ENCODE measurements around the gene MYBPC1. TPM values are rescaled to one million over a fixed set of nuclear protein-coding genes. Genes with fewer than 3 reads are reported as not detected.
A peak's percentile ranks its signal among the peaks of the same experiment; 100 is the strongest.
"Not testable (repeated sequence)": the region's sequence is repeated elsewhere in the genome, so short reads cannot be mapped to it uniquely, and the experiment has no call there.

MYBPC1 gene, protein sequence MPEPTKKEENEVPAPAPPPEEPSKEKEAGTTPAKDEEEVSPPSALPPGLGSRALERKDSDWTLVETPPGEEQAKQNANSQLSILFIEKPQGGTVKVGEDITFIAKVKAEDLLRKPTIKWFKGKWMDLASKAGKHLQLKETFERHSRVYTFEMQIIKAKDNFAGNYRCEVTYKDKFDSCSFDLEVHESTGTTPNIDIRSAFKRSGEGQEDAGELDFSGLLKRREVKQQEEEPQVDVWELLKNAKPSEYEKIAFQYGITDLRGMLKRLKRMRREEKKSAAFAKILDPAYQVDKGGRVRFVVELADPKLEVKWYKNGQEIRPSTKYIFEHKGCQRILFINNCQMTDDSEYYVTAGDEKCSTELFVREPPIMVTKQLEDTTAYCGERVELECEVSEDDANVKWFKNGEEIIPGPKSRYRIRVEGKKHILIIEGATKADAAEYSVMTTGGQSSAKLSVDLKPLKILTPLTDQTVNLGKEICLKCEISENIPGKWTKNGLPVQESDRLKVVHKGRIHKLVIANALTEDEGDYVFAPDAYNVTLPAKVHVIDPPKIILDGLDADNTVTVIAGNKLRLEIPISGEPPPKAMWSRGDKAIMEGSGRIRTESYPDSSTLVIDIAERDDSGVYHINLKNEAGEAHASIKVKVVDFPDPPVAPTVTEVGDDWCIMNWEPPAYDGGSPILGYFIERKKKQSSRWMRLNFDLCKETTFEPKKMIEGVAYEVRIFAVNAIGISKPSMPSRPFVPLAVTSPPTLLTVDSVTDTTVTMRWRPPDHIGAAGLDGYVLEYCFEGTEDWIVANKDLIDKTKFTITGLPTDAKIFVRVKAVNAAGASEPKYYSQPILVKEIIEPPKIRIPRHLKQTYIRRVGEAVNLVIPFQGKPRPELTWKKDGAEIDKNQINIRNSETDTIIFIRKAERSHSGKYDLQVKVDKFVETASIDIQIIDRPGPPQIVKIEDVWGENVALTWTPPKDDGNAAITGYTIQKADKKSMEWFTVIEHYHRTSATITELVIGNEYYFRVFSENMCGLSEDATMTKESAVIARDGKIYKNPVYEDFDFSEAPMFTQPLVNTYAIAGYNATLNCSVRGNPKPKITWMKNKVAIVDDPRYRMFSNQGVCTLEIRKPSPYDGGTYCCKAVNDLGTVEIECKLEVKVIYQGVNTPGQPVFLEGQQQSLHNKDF
- 4.6 TPM for total RNA-seq
- polyA plus RNA-seq = 10.6 TPM
- long read RNA-seq, donor 1 = 0 reads
- long read RNA-seq, donor 2 = 0 reads
- long read RNA-seq, donor 3 = 0 reads
- long read RNA-seq, donor 4 = 0 reads
- long read RNA-seq, donor 5 = 0 reads
- long read RNA-seq, donor 6 = 0 reads
- long read RNA-seq, donor 7 = 0 reads
- long read RNA-seq, donor 8 = 0 reads
- long read RNA-seq, donor 9 = 0 reads
- long read RNA-seq, donor 10 = 0 reads

DNA sequence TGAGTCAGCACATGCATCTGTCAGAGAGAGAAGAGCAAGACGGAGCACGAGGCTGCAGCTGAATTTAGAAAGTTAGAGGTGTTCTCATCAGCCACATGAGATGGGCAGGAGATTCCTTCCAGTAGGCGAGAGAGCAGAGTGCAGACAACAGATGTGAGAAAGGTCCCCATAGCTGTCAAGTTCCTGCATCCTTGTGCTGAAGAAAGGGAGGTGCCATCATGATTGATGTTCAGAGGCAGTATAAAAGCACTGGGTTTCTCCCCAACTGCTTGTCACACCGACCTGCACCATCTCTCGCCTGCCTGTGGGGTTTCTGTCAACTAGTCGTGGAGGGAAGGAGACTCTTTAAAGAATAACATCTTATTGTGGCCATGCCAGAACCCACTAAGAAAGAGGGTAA lies at the start of gene MYBPC1:
MYBPC1 (plus strand) TSS at position 272 of the 400 bp plus-strand sequence; CDS start at position 372, 100 bp downstream.
- H3K4me3 ChIP-seq (ENCODE audit: low read length in 2 of 2) = no peak within 1 kb of the TSS
- no peak within 1 kb of the TSS for H3K27ac ChIP-seq (ENCODE audit: low read depth in 1 of 2, low read length in 1 of 2)
- WGBS = 61% methylated on average over 6 of the region's 6 CpGs
- H3K9me3 ChIP-seq (ENCODE audit: control insufficient read depth in 2 of 2, insufficient read depth in 1 of 2, low read length in 1 of 2) = no peaks in the 10 kb centered on the region
- DNase-seq (ENCODE audit: low read depth in 6 of 9, low spot score in 9 of 9) = peak in 1 of 9 donors; percentile 4
- no peaks in the 10 kb centered on the region for H3K36me3 ChIP-seq (ENCODE audit: control insufficient read depth in 2 of 2, insufficient read depth in 2 of 2, low read length in 1 of 2)
- no peaks in the 10 kb centered on the region for H3K4me1 ChIP-seq (ENCODE audit: control insufficient read depth in 2 of 2, insufficient read depth in 2 of 2, low read length in 2 of 2)
- H3K27me3 ChIP-seq (ENCODE audit: control insufficient read depth in 2 of 2, insufficient read depth in 1 of 2, low read length in 1 of 2) = no peaks in the 10 kb centered on the region

DNA sequence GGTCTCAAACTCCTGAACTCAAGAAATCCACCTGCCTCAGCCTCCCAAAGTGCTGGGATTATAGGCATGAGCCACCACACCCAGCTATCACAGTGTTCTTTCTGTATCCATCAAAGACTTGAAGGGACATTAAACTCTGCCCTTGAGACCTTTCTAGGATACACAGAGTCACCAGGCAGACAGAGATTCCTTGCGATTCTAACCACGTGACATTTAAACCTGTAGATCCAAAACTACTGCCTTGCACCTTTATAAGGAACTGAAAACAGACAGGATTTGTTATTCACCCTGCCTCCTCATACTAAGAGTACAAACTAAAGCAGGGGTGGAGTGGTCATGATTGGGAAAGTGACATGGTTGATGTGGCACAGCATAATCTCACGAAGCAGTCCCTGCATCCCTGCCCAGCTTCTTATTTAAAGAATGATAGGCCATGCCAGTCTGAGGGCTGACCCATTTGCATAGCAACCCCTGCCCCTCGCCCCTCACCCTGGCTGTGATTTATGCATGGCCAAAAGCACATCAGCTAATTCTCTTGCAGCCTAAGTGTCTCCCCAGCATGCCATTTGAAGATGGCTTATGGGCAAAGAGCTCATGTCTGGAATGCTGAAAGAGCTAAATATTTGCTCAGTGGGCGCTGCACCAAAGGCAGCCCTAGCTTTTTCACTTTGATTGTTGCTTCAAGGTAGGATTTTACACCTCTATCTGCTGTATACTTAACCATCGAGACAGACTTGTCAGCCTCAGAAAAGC lies 43.2 kb upstream of the MYBPC1 start:
- Histone ChIP-seq H3K27me3 (ENCODE audit: control insufficient read depth in 2 of 2, insufficient read depth in 1 of 2, low read length in 1 of 2) (no peaks in the 10 kb centered on the region), H3K4me3 (ENCODE audit: low read length in 2 of 2) (no peak overlapping the region), H3K27ac (ENCODE audit: low read depth in 1 of 2, low read length in 1 of 2) (no peak overlapping the region), H3K4me1 (ENCODE audit: control insufficient read depth in 2 of 2, insufficient read depth in 2 of 2, low read length in 2 of 2) (no peaks in the 10 kb centered on the region), H3K9me3 (ENCODE audit: control insufficient read depth in 2 of 2, insufficient read depth in 1 of 2, low read length in 1 of 2) (no peaks in the 10 kb centered on the region), H3K36me3 (ENCODE audit: control insufficient read depth in 2 of 2, insufficient read depth in 2 of 2, low read length in 1 of 2) (no peaks in the 10 kb centered on the region)
- no peak for DNase-seq (ENCODE audit: low read depth in 6 of 9, low spot score in 9 of 9)
- 79% methylated on average over 6 of the region's 6 CpGs for WGBS

DNA sequence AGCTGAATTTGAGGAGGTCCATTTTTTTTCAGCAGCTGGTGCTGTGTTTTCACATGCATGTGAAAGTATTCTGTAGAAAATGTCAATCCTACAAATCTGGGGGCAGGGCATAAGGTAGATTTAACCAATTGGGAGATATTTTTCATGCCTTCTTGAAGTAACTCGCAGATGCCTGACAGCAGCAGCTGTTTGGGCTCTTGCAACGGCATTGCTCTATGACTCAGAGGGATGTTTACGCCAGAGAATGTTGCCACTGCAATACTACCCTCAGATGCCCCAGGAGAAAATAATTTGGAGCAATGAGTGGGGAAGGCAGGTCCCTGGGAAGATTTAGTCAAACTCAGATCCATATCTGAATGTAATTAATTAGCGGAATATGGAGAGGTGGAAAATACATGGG lies 42.5 kb upstream of the MYBPC1 start:
- Histone ChIP-seq H3K27me3 (ENCODE audit: control insufficient read depth in 2 of 2, insufficient read depth in 1 of 2, low read length in 1 of 2) (no peaks in the 10 kb centered on the region), H3K4me1 (ENCODE audit: control insufficient read depth in 2 of 2, insufficient read depth in 2 of 2, low read length in 2 of 2) (no peaks in the 10 kb centered on the region), H3K4me3 (ENCODE audit: low read length in 2 of 2) (no peak overlapping the region), H3K36me3 (ENCODE audit: control insufficient read depth in 2 of 2, insufficient read depth in 2 of 2, low read length in 1 of 2) (no peaks in the 10 kb centered on the region), H3K27ac (ENCODE audit: low read depth in 1 of 2, low read length in 1 of 2) (no peak overlapping the region), H3K9me3 (ENCODE audit: control insufficient read depth in 2 of 2, insufficient read depth in 1 of 2, low read length in 1 of 2) (no peaks in the 10 kb centered on the region)
- no peak for DNase-seq (ENCODE audit: low read depth in 6 of 9, low spot score in 9 of 9)
- WGBS = 85% methylated on average over 4 of the region's 4 CpGs

DNA sequence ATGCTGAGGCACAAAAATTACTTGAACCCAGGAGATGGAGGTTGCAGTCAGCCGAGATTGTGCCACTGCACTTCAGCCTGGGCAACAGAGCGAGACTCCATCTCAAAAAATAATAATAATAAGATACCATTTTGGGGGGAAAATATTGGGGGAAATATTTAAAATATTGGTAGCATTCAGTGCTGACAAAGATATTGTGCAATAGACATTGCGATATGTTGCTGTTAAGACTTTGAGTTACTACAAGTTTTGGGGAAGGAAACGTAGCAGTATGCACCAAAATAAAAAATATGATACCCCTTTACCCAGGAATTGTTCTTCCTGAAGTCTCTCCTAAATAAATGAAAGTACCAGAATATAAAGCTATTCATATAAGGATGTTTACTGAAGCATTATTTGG lies 37.7 kb upstream of the MYBPC1 start:
- Histone ChIP-seq H3K4me3 (ENCODE audit: low read length in 2 of 2) (no peak overlapping the region), H3K27ac (ENCODE audit: low read depth in 1 of 2, low read length in 1 of 2) (no peak overlapping the region), H3K27me3 (ENCODE audit: control insufficient read depth in 2 of 2, insufficient read depth in 1 of 2, low read length in 1 of 2) (no peaks in the 10 kb centered on the region), H3K4me1 (ENCODE audit: control insufficient read depth in 2 of 2, insufficient read depth in 2 of 2, low read length in 2 of 2) (no peaks in the 10 kb centered on the region), H3K9me3 (ENCODE audit: control insufficient read depth in 2 of 2, insufficient read depth in 1 of 2, low read length in 1 of 2) (no peaks in the 10 kb centered on the region), H3K36me3 (ENCODE audit: control insufficient read depth in 2 of 2, insufficient read depth in 2 of 2, low read length in 1 of 2) (no peaks in the 10 kb centered on the region)
- 79% methylated on average over 4 of the region's 4 CpGs for WGBS
- DNase-seq (ENCODE audit: low read depth in 6 of 9, low spot score in 9 of 9) = no peak

DNA sequence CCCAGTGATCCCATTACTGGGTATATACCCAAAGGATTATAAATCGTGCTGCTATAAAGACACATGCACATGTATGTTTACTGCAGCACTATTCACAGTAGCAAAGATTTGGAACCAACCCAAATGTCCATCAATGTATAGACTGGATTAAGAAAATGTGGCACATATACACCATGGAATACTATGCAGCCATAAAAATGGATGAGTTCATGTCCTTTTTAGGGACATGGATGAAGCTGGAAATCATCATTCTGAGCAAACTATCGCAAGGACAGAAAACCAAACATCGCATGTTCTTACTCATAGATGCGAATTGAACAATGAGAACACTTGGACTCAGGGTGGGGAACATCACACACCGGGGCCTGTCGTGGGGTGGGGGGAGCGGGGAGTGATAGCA lies 36.0 kb upstream of the MYBPC1 start:
- H3K9me3 ChIP-seq (ENCODE audit: control insufficient read depth in 2 of 2, insufficient read depth in 1 of 2, low read length in 1 of 2); H3K4me3 ChIP-seq (ENCODE audit: low read length in 2 of 2); H3K27ac ChIP-seq (ENCODE audit: low read depth in 1 of 2, low read length in 1 of 2); H3K36me3 ChIP-seq (ENCODE audit: control insufficient read depth in 2 of 2, insufficient read depth in 2 of 2, low read length in 1 of 2); H3K4me1 ChIP-seq (ENCODE audit: control insufficient read depth in 2 of 2, insufficient read depth in 2 of 2, low read length in 2 of 2); DNase-seq (ENCODE audit: low read depth in 6 of 9, low spot score in 9 of 9); H3K27me3 ChIP-seq (ENCODE audit: control insufficient read depth in 2 of 2, insufficient read depth in 1 of 2, low read length in 1 of 2): not testable (repeated sequence)
- WGBS = 93% methylated on average over 7 of the region's 7 CpGs

DNA sequence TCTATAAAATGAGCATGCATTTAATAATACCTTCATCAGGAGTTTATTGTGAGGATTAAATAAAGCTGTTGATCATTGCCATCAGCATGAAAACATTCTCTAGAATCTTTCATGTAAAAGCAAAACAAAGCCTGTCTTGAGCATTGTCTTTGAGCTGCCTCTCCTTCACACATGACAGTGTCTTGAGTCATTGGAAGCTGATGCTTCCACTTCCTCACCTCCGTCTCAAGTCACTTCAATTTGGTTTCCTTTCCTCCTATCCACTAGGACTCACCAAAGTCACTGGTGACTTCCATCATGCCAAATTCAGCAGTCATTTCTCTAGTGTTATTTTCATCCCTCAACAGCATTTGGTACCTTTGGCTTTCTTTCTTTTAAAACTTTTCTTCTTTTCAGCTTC lies 31.6 kb upstream of the MYBPC1 start:
- Histone ChIP-seq H3K27ac (ENCODE audit: low read depth in 1 of 2, low read length in 1 of 2) (no peak overlapping the region), H3K4me3 (ENCODE audit: low read length in 2 of 2) (no peak overlapping the region), H3K4me1 (ENCODE audit: control insufficient read depth in 2 of 2, insufficient read depth in 2 of 2, low read length in 2 of 2) (no peaks in the 10 kb centered on the region), H3K27me3 (ENCODE audit: control insufficient read depth in 2 of 2, insufficient read depth in 1 of 2, low read length in 1 of 2) (no peaks in the 10 kb centered on the region), H3K36me3 (ENCODE audit: control insufficient read depth in 2 of 2, insufficient read depth in 2 of 2, low read length in 1 of 2) (no peaks in the 10 kb centered on the region), H3K9me3 (ENCODE audit: control insufficient read depth in 2 of 2, insufficient read depth in 1 of 2, low read length in 1 of 2) (no peaks in the 10 kb centered on the region)
- WGBS = 80% methylated on average over 1 of the region's 1 CpG
- DNase-seq (ENCODE audit: low read depth in 6 of 9, low spot score in 9 of 9) = no peak

DNA sequence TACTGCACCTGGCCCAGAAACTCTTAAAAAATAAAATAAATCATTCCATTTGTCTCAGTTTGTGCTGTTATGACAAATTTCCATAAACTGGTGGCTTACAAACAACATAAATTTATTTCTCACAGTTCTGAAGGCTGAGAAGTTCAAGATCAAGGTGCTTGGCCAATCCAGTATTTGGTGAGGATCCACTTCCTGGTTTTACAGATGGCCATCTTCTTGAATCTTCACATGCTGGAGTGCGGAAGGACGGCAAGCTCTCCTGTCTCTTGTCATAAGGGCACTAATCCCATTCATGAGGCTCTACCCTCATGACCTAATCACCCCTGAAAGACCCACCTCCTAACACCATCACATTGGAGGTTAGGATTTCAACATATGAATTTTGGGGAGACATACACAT lies 29.9 kb upstream of the MYBPC1 start:
- no peaks in the 10 kb centered on the region for H3K4me1 ChIP-seq (ENCODE audit: control insufficient read depth in 2 of 2, insufficient read depth in 2 of 2, low read length in 2 of 2)
- no peaks in the 10 kb centered on the region for H3K27me3 ChIP-seq (ENCODE audit: control insufficient read depth in 2 of 2, insufficient read depth in 1 of 2, low read length in 1 of 2)
- H3K36me3 ChIP-seq (ENCODE audit: control insufficient read depth in 2 of 2, insufficient read depth in 2 of 2, low read length in 1 of 2) = no peaks in the 10 kb centered on the region
- WGBS = 32% methylated on average over 2 of the region's 2 CpGs
- H3K4me3 ChIP-seq (ENCODE audit: low read length in 2 of 2) = no peak overlapping the region
- H3K9me3 ChIP-seq (ENCODE audit: control insufficient read depth in 2 of 2, insufficient read depth in 1 of 2, low read length in 1 of 2) = no peaks in the 10 kb centered on the region
- DNase-seq (ENCODE audit: low read depth in 6 of 9, low spot score in 9 of 9) = peak in 8 of 9 donors; percentile 4 to 51 (median 15)
- H3K27ac ChIP-seq (ENCODE audit: low read depth in 1 of 2, low read length in 1 of 2) = no peak overlapping the region

DNA sequence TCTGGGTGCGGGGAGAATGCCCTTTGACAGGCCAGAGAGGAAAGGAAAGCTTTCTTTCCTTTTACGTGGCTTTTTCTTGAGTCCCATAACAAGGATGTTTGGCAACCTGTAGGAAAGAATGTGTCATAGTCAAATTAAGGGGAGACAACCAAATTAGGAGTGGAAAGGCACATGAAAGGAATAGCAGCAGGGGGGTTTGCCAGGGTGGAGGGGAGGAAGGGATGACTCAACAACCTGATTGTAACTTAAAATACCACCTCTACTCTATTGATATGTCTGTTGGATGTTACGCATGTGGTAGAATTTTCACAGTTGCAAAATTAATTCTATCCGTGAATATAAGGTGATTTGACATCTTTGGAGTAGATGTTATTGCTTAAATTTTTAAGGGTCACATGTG lies 28.5 kb upstream of the MYBPC1 start:
- no peak overlapping the region for H3K4me3 ChIP-seq (ENCODE audit: low read length in 2 of 2)
- H3K36me3 ChIP-seq (ENCODE audit: control insufficient read depth in 2 of 2, insufficient read depth in 2 of 2, low read length in 1 of 2) = no peaks in the 10 kb centered on the region
- no peaks in the 10 kb centered on the region for H3K4me1 ChIP-seq (ENCODE audit: control insufficient read depth in 2 of 2, insufficient read depth in 2 of 2, low read length in 2 of 2)
- no peaks in the 10 kb centered on the region for H3K27me3 ChIP-seq (ENCODE audit: control insufficient read depth in 2 of 2, insufficient read depth in 1 of 2, low read length in 1 of 2)
- no peak overlapping the region for H3K27ac ChIP-seq (ENCODE audit: low read depth in 1 of 2, low read length in 1 of 2)
- DNase-seq (ENCODE audit: low read depth in 6 of 9, low spot score in 9 of 9) = no peak
- no peaks in the 10 kb centered on the region for H3K9me3 ChIP-seq (ENCODE audit: control insufficient read depth in 2 of 2, insufficient read depth in 1 of 2, low read length in 1 of 2)
- WGBS = 75% methylated on average over 4 of the region's 4 CpGs
